ENCODE data around the gene AOC3.

Gene AOC3

GRCh38 chr17:42900460-42901331 is 49.7 kb downstream of the AOC3 start, which contains the start of gene G6PC1:
Gene G6PC1 (plus strand): TSS chr17:42900799. CDS start chr17:42900877, 78 bp downstream.
- Histone ChIP-seq H3K4me1 (ENCODE audit: insufficient read depth, low read length) (no peaks in the 10 kb centered on the region), H3K4me3 (ENCODE audit: low read depth in 1 of 2, low read length in 2 of 2) (no peak within 1 kb of the TSS), H3K79me2 (ENCODE audit: insufficient read depth, low read length) (no peaks in the 10 kb centered on the region), H4K20me1 (ENCODE audit: insufficient read depth, low read length) (no peaks in the 10 kb centered on the region), H3K9ac (ENCODE audit: low read depth, low read length) (no peak within 1 kb of the TSS), H3K9me3 (ENCODE audit: insufficient read depth, low read length, severe bottlenecking) (no peaks in the 10 kb centered on the region), H3K27me3 (ENCODE audit: insufficient read depth, low read length, poor library complexity) (peaks cover 8% of the 10 kb centered on the region), H3K36me3 (ENCODE audit: insufficient read depth, low read length) (no peaks in the 10 kb centered on the region), H3K4me2 (ENCODE audit: insufficient read depth, low read length) (no peak within 1 kb of the TSS), H3K27ac (ENCODE audit: low read length) (no peak within 1 kb of the TSS), H2AFZ (ENCODE audit: low read depth, low read length) (no peak within 1 kb of the TSS)
- no peak for DNase-seq
- no peak for ATAC-seq (ENCODE audit: insufficient read depth, low read depth)
- TF ChIP-seq EZH2 (IDR thresholded peaks at IDR 0.05; ENCODE audit: borderline replicate concordance, low read depth, low read length, severe bottlenecking), result no peak
- no peak for TF ChIP-seq CTCF (IDR thresholded peaks at IDR 0.05; ENCODE audit: borderline replicate concordance, extremely low read depth, low read length, poor library complexity, severe bottlenecking)

- DNase-seq, result no peak
- H3K36me3 ChIP-seq (ENCODE audit: insufficient read depth, low read length), result no peaks in the 10 kb centered on the region
- H3K79me2 ChIP-seq (ENCODE audit: insufficient read depth, low read length), result no peaks in the 10 kb centered on the region
- no peak overlapping the region for H3K4me2 ChIP-seq (ENCODE audit: insufficient read depth, low read length)
- H3K9ac ChIP-seq (ENCODE audit: low read depth, low read length), result no peak overlapping the region
- H3K9me3 ChIP-seq (ENCODE audit: insufficient read depth, low read length, severe bottlenecking), result no peaks in the 10 kb centered on the region
- TF ChIP-seq CTCF (IDR thresholded peaks at IDR 0.05; ENCODE audit: borderline replicate concordance, extremely low read depth, low read length, poor library complexity, severe bottlenecking) (no peak), EZH2 (IDR thresholded peaks at IDR 0.05; ENCODE audit: borderline replicate concordance, low read depth, low read length, severe bottlenecking) (no peak)
- peaks cover 10% of the 10 kb centered on the region for H3K27me3 ChIP-seq (ENCODE audit: insufficient read depth, low read length, poor library complexity)
- no peak overlapping the region for H3K27ac ChIP-seq (ENCODE audit: low read length)
- no peak for ATAC-seq (ENCODE audit: insufficient read depth, low read depth)
- no peaks in the 10 kb centered on the region for H3K4me1 ChIP-seq (ENCODE audit: insufficient read depth, low read length)
- H3K4me3 ChIP-seq (ENCODE audit: low read depth in 1 of 2, low read length in 2 of 2), result no peak overlapping the region
- no peaks in the 10 kb centered on the region for H4K20me1 ChIP-seq (ENCODE audit: insufficient read depth, low read length)
- H2AFZ ChIP-seq (ENCODE audit: low read depth, low read length), result no peak overlapping the region
Measured at GRCh38 chr17:42901535-42902229, 50.7 kb downstream of the AOC3 start.

- no peaks in the 10 kb centered on the region for H3K79me2 ChIP-seq (ENCODE audit: insufficient read depth, low read length)
Measured at GRCh38 chr17:42904110-42904469, 53.1 kb downstream of the AOC3 start.

More at GRCh38 chr17:42904110-42904469, 53.1 kb downstream of the AOC3 start:
- Histone ChIP-seq H3K4me2 (ENCODE audit: insufficient read depth, low read length) (no peak overlapping the region), H3K9ac (ENCODE audit: low read depth, low read length) (no peak overlapping the region), H3K9me3 (ENCODE audit: insufficient read depth, low read length, severe bottlenecking) (no peaks in the 10 kb centered on the region), H3K4me3 (ENCODE audit: low read depth in 1 of 2, low read length in 2 of 2) (no peak overlapping the region), H3K4me1 (ENCODE audit: insufficient read depth, low read length) (no peaks in the 10 kb centered on the region), H3K36me3 (ENCODE audit: insufficient read depth, low read length) (no peaks in the 10 kb centered on the region), H3K27me3 (ENCODE audit: insufficient read depth, low read length, poor library complexity) (peaks cover 15% of the 10 kb centered on the region), H2AFZ (ENCODE audit: low read depth, low read length) (no peak overlapping the region), H3K27ac (ENCODE audit: low read length) (no peak overlapping the region), H4K20me1 (ENCODE audit: insufficient read depth, low read length) (no peaks in the 10 kb centered on the region)
- TF ChIP-seq EZH2 (IDR thresholded peaks at IDR 0.05; ENCODE audit: borderline replicate concordance, low read depth, low read length, severe bottlenecking), result no peak
- no peak for TF ChIP-seq CTCF (IDR thresholded peaks at IDR 0.05; ENCODE audit: borderline replicate concordance, extremely low read depth, low read length, poor library complexity, severe bottlenecking)
- ATAC-seq (ENCODE audit: insufficient read depth, low read depth), result no peak
- DNase-seq, result no peak
